Testis (tissue), 2 donors: ENCODE data around the gene PSIP1.

ENCODE experiments used
- CTCF ChIP-seq, 3 experiments: fragments of 450-650 bp in 2 of 3; fragments of 200-600 bp in 1 of 3; sonication (generic) in 1 of 3; IDR thresholded peaks; one replicate each; pipeline ENCODE4 v1.5.1; 2016 to 2019; ENCODE audit warnings: antibody characterized with exemption in 3 of 3, mild to moderate bottlenecking in 2 of 3, moderate library complexity in 1 of 3
- POLR2A ChIP-seq: fragments of 450-650 bp; IDR thresholded peaks from one replicate; pipeline ENCODE4 v1.6.1; 2017; ENCODE audit warnings: antibody characterized with exemption, mild to moderate bottlenecking, moderate library complexity

- no peak for TF ChIP-seq CTCF (IDR thresholded peaks at IDR 0.05)
- TF ChIP-seq POLR2A, result no peak
Measured at GRCh38 chr9:15475923-15476536, 34.7 kb downstream of the PSIP1 start.
